PC-9 (cell line): ENCODE data around the gene ZFPL1. TPM values are rescaled to one million over a fixed set of nuclear protein-coding genes. Genes with fewer than 3 reads are reported as not detected.

ENCODE experiments used
- BruUV-seq: library from RNA; stranded (reverse); fragments of 400-500 nt; replicated peaks from 2 replicates; lab custom pipeline; 2021; lab: Mats Ljungman, UMichigan
- CTCF ChIA-PET: fragments of 300-600 bp; sonication (Branson Sonifier 250); formaldehyde crosslinking; loops from one replicate; lab custom pipeline; 2022; ENCODE audit warnings: antibody characterized with exemption; lab: Charles Lee
- POLR2A ChIA-PET: fragments of 300-600 bp; sonication (Branson Sonifier 250); formaldehyde crosslinking; loops from one replicate; lab custom pipeline; 2022; ENCODE audit warnings: antibody characterized with exemption; ENCODE audit not compliant: unreplicated experiment; lab: Charles Lee
- DNase-seq, 2 experiments: peaks; one replicate each; pipeline versions ENCODE4 v3.0.0 to v3.0.0-alpha.2; 2015 to 2022; ENCODE audit warnings: mixed read lengths in 1 of 2
- H2AFZ ChIP-seq: fragments of 200-600 bp; sonication (generic); 2 replicates; pipeline ENCODE4 v1.8.1; 2017; ENCODE audit warnings: antibody characterized with exemption
- H3F3A ChIP-seq: fragments of 200-600 bp; sonication (generic); 2 replicates; pipeline ENCODE4 v1.8.1; 2017; ENCODE audit warnings: antibody characterized with exemption, mild to moderate bottlenecking, low read depth; ENCODE audit not compliant: insufficient read depth
- H3K27ac ChIP-seq: fragments of 200-600 bp; sonication (generic); 2 replicates; pipeline ENCODE4 v1.6.1; 2016; ENCODE audit warnings: mixed run types
- H3K27me3 ChIP-seq: fragments of 200-600 bp; sonication (generic); 2 replicates; pipeline ENCODE4 v1.6.1; 2016; ENCODE audit warnings: low read depth, mixed run types; ENCODE audit not compliant: insufficient read depth
- H3K36me3 ChIP-seq: fragments of 200-600 bp; sonication (generic); 2 replicates; pipeline ENCODE4 v1.6.1; 2016; ENCODE audit warnings: low read depth, mixed run types
- H3K4me1 ChIP-seq: fragments of 200-600 bp; sonication (generic); replicated peaks from 2 replicates; pipeline ENCODE4 v1.6.1; 2016; ENCODE audit warnings: mixed run types; ENCODE audit not compliant: insufficient read depth
- H3K4me2 ChIP-seq: fragments of 200-600 bp; sonication (generic); 2 replicates; pipeline ENCODE4 v1.6.1; 2017; ENCODE audit warnings: mixed run types
- H3K4me3 ChIP-seq: fragments of 200-600 bp; sonication (generic); 2 replicates; pipeline ENCODE4 v1.6.1; 2016; ENCODE audit warnings: mixed run types
- H3K79me2 ChIP-seq: fragments of 200-600 bp; sonication (generic); 2 replicates; pipeline ENCODE4 v1.6.1; 2017; ENCODE audit warnings: low read depth, mixed run types
- H3K9me2 ChIP-seq: fragments of 200-600 bp; sonication (generic); 2 replicates; pipeline ENCODE4 v1.8.1; 2017; ENCODE audit warnings: mild to moderate bottlenecking; ENCODE audit not compliant: insufficient read depth
- H3K9me3 ChIP-seq: fragments of 200-600 bp; sonication (generic); 2 replicates; pipeline ENCODE4 v1.8.1; 2016; ENCODE audit warnings: low read depth; ENCODE audit not compliant: insufficient read depth
- H4K20me1 ChIP-seq: fragments of 200-600 bp; sonication (generic); 2 replicates; pipeline ENCODE4 v1.8.1; 2017; ENCODE audit not compliant: insufficient read depth
- CTCF ChIP-seq: fragments of 200-600 bp; sonication (generic); conservative IDR thresholded peaks from 2 replicates; pipeline ENCODE4 v1.6.1; 2017; ENCODE audit warnings: mixed run types, antibody characterized with exemption, mild to moderate bottlenecking, moderate library complexity
- EZH2 ChIP-seq: fragments of 200-600 bp; sonication (generic); IDR thresholded peaks from 2 replicates; pipeline ENCODE4 v1.8.0; 2017; ENCODE audit warnings: antibody characterized with exemption, low read depth
- intact Hi-C: fragments of 100-400 bp; cut with micrococcal nuclease; formaldehyde crosslinking; loops from one replicate; pipeline ENCODE4 v1.10.0; 2022; ENCODE audit not compliant: unreplicated experiment
- total RNA-seq: library from RNA; stranded (reverse); gene quantifications from 2 replicates; pipeline ENCODE4 v1.2.3, GENCODE V29; 2021

Gene ZFPL1
- total RNA-seq, 1 experiment from 2014 or later = 68.2 TPM

- intact Hi-C loops = no loop called here
- Histone ChIP-seq H3K4me2 (peak overlapping the region; percentile 89), H3K9me2 (no peaks in the 10 kb centered on the region), H3K27ac (no peak overlapping the region), H4K20me1 (peaks cover 34% of the 10 kb centered on the region), H3F3A (peaks cover 49% of the 10 kb centered on the region), H3K27me3 (no peaks in the 10 kb centered on the region), H3K9me3 (no peaks in the 10 kb centered on the region), H3K79me2 (peaks cover 35% of the 10 kb centered on the region), H2AFZ (no peak overlapping the region), H3K4me3 (peak overlapping the region; percentile 92; the same call in 1 of the 2 replicates), H3K36me3 (peaks cover 43% of the 10 kb centered on the region), H3K4me1 (peaks cover 19% of the 10 kb centered on the region)
- DNase-seq = no peak
- POLR2A ChIA-PET = no interaction called here
- no TSS peak for BruUV-seq
- TF ChIP-seq CTCF (no peak), EZH2 (no peak)
- CTCF ChIA-PET = no interaction called here
Measured at GRCh38 chr11:65132238-65132987, 48.4 kb downstream of the ZFPL1 start.

- peak; percentile 82 to 83 for DNase-seq
- TF ChIP-seq CTCF = 0 out of 2 replicates have a peak, but pooled peaks have one; percentile 0
- no peak for TF ChIP-seq EZH2
- Histone ChIP-seq H3K4me3 (peak overlapping the region; percentile 92), H3K4me2 (peak overlapping the region; percentile 89), H3K9me2 (no peaks in the 10 kb centered on the region), H3K4me1 (peaks cover 19% of the 10 kb centered on the region), H4K20me1 (peaks cover 32% of the 10 kb centered on the region), H2AFZ (peak overlapping the region; percentile 75; the same call in 1 of the 2 replicates), H3K27me3 (no peaks in the 10 kb centered on the region), H3K36me3 (peaks cover 35% of the 10 kb centered on the region), H3K79me2 (peaks cover 35% of the 10 kb centered on the region), H3F3A (peaks cover 42% of the 10 kb centered on the region), H3K9me3 (no peaks in the 10 kb centered on the region), H3K27ac (peak overlapping the region; percentile 92)
- POLR2A ChIA-PET = interaction anchor here (0.6 to 0.7 kb wide), 2 partner anchors 37 to 67 kb away, joined by 4 to 16 read pairs; no protein-coding TSS in a partner anchor
- BruUV-seq = no TSS peak
- intact Hi-C loops = no loop called here
- CTCF ChIA-PET = no interaction called here
Measured at GRCh38 chr11:65132988-65133700, 49.1 kb downstream of the ZFPL1 start.

- CTCF ChIA-PET = no interaction called here
- POLR2A ChIA-PET = interaction anchor here (0.6 to 0.7 kb wide), 2 partner anchors 37 to 66 kb away, joined by 4 to 16 read pairs; no protein-coding TSS in a partner anchor
- TF ChIP-seq CTCF = no peak
- no peak for TF ChIP-seq EZH2
- H3K27me3 ChIP-seq = no peaks in the 10 kb centered on the region
- no peaks in the 10 kb centered on the region for H3K9me2 ChIP-seq
- peaks cover 35% of the 10 kb centered on the region for H3K36me3 ChIP-seq
- no TSS peak for BruUV-seq
- peak overlapping the region; percentile 75 for H2AFZ ChIP-seq
- H3K9me3 ChIP-seq = no peaks in the 10 kb centered on the region
- no peak for DNase-seq
- H4K20me1 ChIP-seq = peaks cover 31% of the 10 kb centered on the region
- H3F3A ChIP-seq = peaks cover 40% of the 10 kb centered on the region
- H3K27ac ChIP-seq = peak overlapping the region; percentile 92
- intact Hi-C loops = no loop called here
- H3K4me3 ChIP-seq = peak overlapping the region; percentile 92
- peak overlapping the region; percentile 89 for H3K4me2 ChIP-seq
- peaks cover 35% of the 10 kb centered on the region for H3K79me2 ChIP-seq
- peaks cover 19% of the 10 kb centered on the region for H3K4me1 ChIP-seq
Measured at GRCh38 chr11:65133724-65134123, 49.7 kb downstream of the ZFPL1 start.
